SU-DHL-6 (cell line): Measurements from ENCODE around the gene C12orf56.

Experiments used
- CTCF ChIP-seq: fragments of 200-600 bp; sonication (generic); IDR thresholded peaks from one replicate; pipeline ENCODE4 v1.5.1; 2017; ENCODE audit warnings: antibody characterized with exemption, mild to moderate bottlenecking, low read length, moderate library complexity; ENCODE audit not compliant: insufficient read depth, poor library complexity, severe bottlenecking
- EZH2phosphoT487 ChIP-seq: fragments of 200-600 bp; sonication (generic), shearing (Covaris generic); conservative IDR thresholded peaks from 2 replicates; pipeline ENCODE4 v1.6.1; 2018; ENCODE audit warnings: mild to moderate bottlenecking, antibody characterized with exemption, low read length, moderate library complexity, mixed read lengths

GRCh38 chr12:64232196-64232595, 158.4 kb downstream of the C12orf56 start:
- no peak for TF ChIP-seq CTCF
- no peak for TF ChIP-seq EZH2phosphoT487
